HepG2 (cell line): Measurements from ENCODE around the gene PITX3. TPM values are rescaled to one million over a fixed set of nuclear protein-coding genes. Genes with fewer than 3 reads are reported as not detected.
A peak's percentile ranks its signal among the peaks of the same experiment; 100 is the strongest.

Source experiments
- ARNTL ChIP-seq: sonication (generic); formaldehyde crosslinking; IDR thresholded peaks from 2 replicates; pipeline ENCODE4 v1.4.0; 2020; ENCODE audit warnings: mild to moderate bottlenecking, missing genetic modification reagents
- FIP1L1 ChIP-seq: fragments of 200-400 bp; formaldehyde crosslinking; IDR thresholded peaks from 2 replicates; pipeline ENCODE4 v1.6.1; 2018; ENCODE audit warnings: low read depth, mild to moderate bottlenecking, low read length, moderate library complexity, borderline replicate concordance; ENCODE audit not compliant: insufficient read depth
- HNRNPLL ChIP-seq: fragments of 200-400 bp; formaldehyde crosslinking; IDR thresholded peaks from 2 replicates; pipeline ENCODE4 v1.6.1; 2017; ENCODE audit warnings: mild to moderate bottlenecking, low read depth, low read length; ENCODE audit not compliant: poor library complexity, severe bottlenecking
- KDM4B ChIP-seq: sonication (generic); formaldehyde crosslinking; IDR thresholded peaks from 2 replicates; pipeline ENCODE4 v1.4.0; 2020; ENCODE audit warnings: missing genetic modification reagents
- MIXL1 ChIP-seq: IDR thresholded peaks from 2 replicates; pipeline ENCODE4 v1.6.1; 2016
- NR2C2 ChIP-seq: sonication (generic); formaldehyde crosslinking; IDR thresholded peaks from 2 replicates; pipeline ENCODE4 v1.4.0; 2020; ENCODE audit warnings: missing genetic modification reagents, mild to moderate bottlenecking, moderate library complexity, borderline replicate concordance
- SNAI1 ChIP-seq: sonication (generic); formaldehyde crosslinking; IDR thresholded peaks from 2 replicates; pipeline ENCODE4 v1.5.0; 2020; ENCODE audit warnings: mild to moderate bottlenecking, missing genetic modification reagents, borderline replicate concordance
- SOX5 ChIP-seq: IDR thresholded peaks from 2 replicates; pipeline ENCODE4 v1.6.1; 2016; ENCODE audit warnings: borderline replicate concordance
- YY1 ChIP-seq: IDR thresholded peaks from 2 replicates; pipeline ENCODE4 v1.6.1; 2011; ENCODE audit warnings: low read length, low read depth, moderate library complexity, mild to moderate bottlenecking; ENCODE audit not compliant: insufficient read depth, insufficient replicate concordance
- ZBTB7A ChIP-seq: sonication (generic); formaldehyde crosslinking; IDR thresholded peaks from 2 replicates; pipeline ENCODE4 v1.8.0; 2022; ENCODE audit warnings: mild to moderate bottlenecking, missing genetic modification reagents
- ZBTB8A ChIP-seq: sonication (generic); formaldehyde crosslinking; IDR thresholded peaks from 2 replicates; pipeline ENCODE4 v1.4.0; 2020; ENCODE audit warnings: mild to moderate bottlenecking, low read depth, missing genetic modification reagents, borderline replicate concordance
- ZNF143 ChIP-seq: sonication (generic); formaldehyde crosslinking; IDR thresholded peaks from 2 replicates; pipeline ENCODE4 v1.4.0; 2020; ENCODE audit warnings: missing genetic modification reagents
- ZNF737 ChIP-seq: sonication (generic); formaldehyde crosslinking; IDR thresholded peaks from 2 replicates; pipeline ENCODE4 v1.5.0; 2020; ENCODE audit warnings: missing genetic modification reagents, mild to moderate bottlenecking, borderline replicate concordance
- ZNF781 ChIP-seq: sonication (generic); formaldehyde crosslinking; IDR thresholded peaks from 2 replicates; pipeline ENCODE4 v1.5.1; 2020; ENCODE audit warnings: borderline replicate concordance, mild to moderate bottlenecking, missing genetic modification reagents; ENCODE audit errors: not compliant biosample characterization
- polyA plus RNA-seq, 8 experiments: library from polyadenylated mRNA; depleted of rRNA in 3 of 8; stranded (reverse) in 7 of 8; unstranded in 1 of 8; fragments of >200 nt; fragmentation: Illumina TruSeq in 4 of 8; extraction: Trizol in 4 of 8; gene quantifications; 2 replicates each; pipeline versions ENCODE4 v1.2.1 to v1.2.3, GENCODE V29; 2011 to 2016; ENCODE audit warnings: low read depth in 4 of 8, missing spikeins in 1 of 8, mixed read lengths in 1 of 8; ENCODE audit not compliant: insufficient read depth in 1 of 8
- total RNA-seq, 5 experiments: library from RNA; depleted of rRNA; stranded (reverse); fragments of >200 nt; fragmentation: Illumina TruSeq; extraction: Trizol; gene quantifications; 2 replicates each; pipeline ENCODE4 v1.2.3, GENCODE V29; 2016; ENCODE audit warnings: low read depth in 1 of 5
- TF ChIP-seq, protein P1 (sequence below): sonication (generic); formaldehyde crosslinking; conservative IDR thresholded peaks from 2 replicates; pipeline ENCODE4 v1.8.1; 2023; ENCODE audit warnings: missing genetic modification reagents
- TF ChIP-seq, protein P2 (sequence below): sonication (generic); formaldehyde crosslinking; conservative IDR thresholded peaks from 2 replicates; pipeline ENCODE4 v1.4.0; 2020; ENCODE audit warnings: missing genetic modification reagents
- TF ChIP-seq, protein P3 (sequence below): sonication (generic); formaldehyde crosslinking; IDR thresholded peaks from 2 replicates; pipeline ENCODE4 v1.8.0; 2022; ENCODE audit warnings: missing genetic modification reagents, mild to moderate bottlenecking, inconsistent platforms, borderline replicate concordance

Gene PITX3
- total and polyA plus RNA-seq, 2 of the 13 experiments (the other 11 are each of a cell fraction or from before 2014, with no cell fraction given), result not detected

DNA sequence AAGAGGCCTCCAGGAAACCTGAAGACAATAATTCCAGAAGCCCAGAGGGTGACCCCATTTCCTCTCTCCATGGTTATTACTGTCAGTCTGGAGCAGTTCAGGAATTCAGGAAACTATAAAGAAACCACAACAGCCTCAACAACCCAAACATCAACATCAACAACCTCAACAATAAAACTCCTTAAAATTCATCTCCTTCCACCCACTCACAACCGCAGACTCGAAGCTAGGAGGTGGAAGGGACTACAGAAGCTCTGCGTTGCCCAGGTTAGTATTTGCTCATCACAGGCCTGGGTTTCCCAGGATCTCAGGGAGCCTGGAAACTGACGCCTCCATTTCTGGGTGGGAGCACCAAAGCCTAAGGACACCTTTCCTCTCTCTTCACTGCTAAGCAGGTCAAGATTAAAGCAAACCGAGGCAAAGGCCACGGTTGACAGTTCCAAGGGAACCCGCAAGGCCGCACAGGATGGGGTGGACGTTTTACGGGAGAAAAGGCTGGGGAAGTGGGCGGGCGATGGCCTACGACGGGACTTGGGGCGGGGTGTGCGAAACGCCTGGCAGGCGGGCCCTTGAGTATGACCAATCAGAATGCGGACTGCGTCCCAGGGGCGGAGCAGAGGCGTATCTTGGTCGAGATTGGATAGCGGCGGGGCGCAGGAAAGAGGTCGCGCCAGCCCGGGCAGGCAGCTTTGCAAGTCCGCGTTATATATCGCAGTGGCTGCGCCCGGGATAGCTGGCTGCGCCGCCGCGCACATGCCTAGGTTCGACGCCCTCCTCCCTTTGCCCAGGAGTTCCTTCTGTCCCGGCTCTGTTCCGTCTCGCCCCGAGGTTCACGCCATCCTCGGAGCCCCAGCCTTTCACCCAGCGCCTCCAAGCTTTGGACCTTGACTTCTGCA lies 15.4 kb downstream of the PITX3 start, which contains the start of gene ELOVL3 (continued):
- TF ChIP-seq ZNF781 (CRISPR knock-in tag) (no peak), FIP1L1 (no peak), HNRNPLL (peak; percentile 79), ZBTB7A (peak; percentile 81), ZNF737 (CRISPR knock-in tag) (0 out of 2 replicates have a peak, but pooled peaks have one; percentile 36), YY1 (no peak), SNAI1 (CRISPR knock-in tag) (no peak), ZBTB8A (peak; percentile 77; the same call in 1 of the 2 replicates), KDM4B (CRISPR knock-in tag) (no peak; the same call in 1 of the 2 replicates), NR2C2 (CRISPR knock-in tag) (peak; percentile 57; the same call in 1 of the 2 replicates), ZNF143 (no peak), SOX5 (CRISPR knock-in tag) (peak; percentile 47; the same call in 1 of the 2 replicates), MIXL1 (CRISPR knock-in tag) (no peak; the same call in 1 of the 2 replicates), ARNTL (CRISPR knock-in tag) (peak; percentile 70; the same call in 1 of the 2 replicates)
- TF ChIP-seq, protein P1, sequence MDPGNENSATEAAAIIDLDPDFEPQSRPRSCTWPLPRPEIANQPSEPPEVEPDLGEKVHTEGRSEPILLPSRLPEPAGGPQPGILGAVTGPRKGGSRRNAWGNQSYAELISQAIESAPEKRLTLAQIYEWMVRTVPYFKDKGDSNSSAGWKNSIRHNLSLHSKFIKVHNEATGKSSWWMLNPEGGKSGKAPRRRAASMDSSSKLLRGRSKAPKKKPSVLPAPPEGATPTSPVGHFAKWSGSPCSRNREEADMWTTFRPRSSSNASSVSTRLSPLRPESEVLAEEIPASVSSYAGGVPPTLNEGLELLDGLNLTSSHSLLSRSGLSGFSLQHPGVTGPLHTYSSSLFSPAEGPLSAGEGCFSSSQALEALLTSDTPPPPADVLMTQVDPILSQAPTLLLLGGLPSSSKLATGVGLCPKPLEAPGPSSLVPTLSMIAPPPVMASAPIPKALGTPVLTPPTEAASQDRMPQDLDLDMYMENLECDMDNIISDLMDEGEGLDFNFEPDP (CRISPR knock-in tag), result peak; percentile 88; the same call in 1 of the 2 replicates
- TF ChIP-seq, protein P2, sequence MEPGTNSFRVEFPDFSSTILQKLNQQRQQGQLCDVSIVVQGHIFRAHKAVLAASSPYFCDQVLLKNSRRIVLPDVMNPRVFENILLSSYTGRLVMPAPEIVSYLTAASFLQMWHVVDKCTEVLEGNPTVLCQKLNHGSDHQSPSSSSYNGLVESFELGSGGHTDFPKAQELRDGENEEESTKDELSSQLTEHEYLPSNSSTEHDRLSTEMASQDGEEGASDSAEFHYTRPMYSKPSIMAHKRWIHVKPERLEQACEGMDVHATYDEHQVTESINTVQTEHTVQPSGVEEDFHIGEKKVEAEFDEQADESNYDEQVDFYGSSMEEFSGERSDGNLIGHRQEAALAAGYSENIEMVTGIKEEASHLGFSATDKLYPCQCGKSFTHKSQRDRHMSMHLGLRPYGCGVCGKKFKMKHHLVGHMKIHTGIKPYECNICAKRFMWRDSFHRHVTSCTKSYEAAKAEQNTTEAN (CRISPR knock-in tag), result peak; percentile 79
- TF ChIP-seq, protein P3, sequence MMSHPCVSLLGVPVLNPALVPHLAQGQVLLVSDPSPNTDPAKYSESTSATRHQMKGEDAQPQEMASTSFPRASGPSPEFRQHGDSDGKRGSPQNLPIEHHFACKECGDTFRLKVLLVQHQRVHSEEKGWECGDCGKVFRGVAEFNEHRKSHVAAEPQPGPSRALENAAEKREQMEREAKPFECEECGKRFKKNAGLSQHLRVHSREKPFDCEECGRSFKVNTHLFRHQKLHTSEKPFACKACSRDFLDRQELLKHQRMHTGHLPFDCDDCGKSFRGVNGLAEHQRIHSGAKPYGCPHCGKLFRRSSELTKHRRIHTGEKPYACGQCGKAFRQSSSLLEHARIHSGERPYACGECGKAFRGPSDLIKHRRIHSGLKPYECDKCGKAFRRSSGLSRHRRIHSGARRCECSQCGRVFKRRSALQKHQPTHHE (CRISPR knock-in tag), result peak; percentile 94; the same call in 1 of the 2 replicates
